Stimulated activated CD4-positive, alpha-beta T cell treated with anti-CD3 and anti-CD28 coated beads, Interleukin-4, amount 100 ng/mL, for 48 hours (primary cell): ENCODE measurements around the gene UBA6.
A peak's percentile ranks its signal among the peaks of the same experiment; 100 is the strongest.
"Not testable (repeated sequence)": the region's sequence is repeated elsewhere in the genome, so short reads cannot be mapped to it uniquely, and the experiment has no call there.

ENCODE experiments used
- DNase-seq, 2 donors: peaks; one replicate each; pipeline ENCODE4 v3.0.0-alpha.2; 2020; ENCODE audit warnings: low read depth in 2 of 2

Gene UBA6

GRCh38 chr4:67700738-67701516 lies at the start of gene UBA6:
TSS of gene UBA6 (minus strand) at chr4:67701155. CDS start at chr4:67701119, 36 bp downstream.
- peak; percentile 91 to 95 for DNase-seq

- DNase-seq: no peak
These were observed 49.7 kb upstream of the UBA6 start for GRCh38 chr4:67750691-67751090.

- no peak for DNase-seq
These were observed 48.3 kb upstream of the UBA6 start for GRCh38 chr4:67749286-67749685.

DNA sequence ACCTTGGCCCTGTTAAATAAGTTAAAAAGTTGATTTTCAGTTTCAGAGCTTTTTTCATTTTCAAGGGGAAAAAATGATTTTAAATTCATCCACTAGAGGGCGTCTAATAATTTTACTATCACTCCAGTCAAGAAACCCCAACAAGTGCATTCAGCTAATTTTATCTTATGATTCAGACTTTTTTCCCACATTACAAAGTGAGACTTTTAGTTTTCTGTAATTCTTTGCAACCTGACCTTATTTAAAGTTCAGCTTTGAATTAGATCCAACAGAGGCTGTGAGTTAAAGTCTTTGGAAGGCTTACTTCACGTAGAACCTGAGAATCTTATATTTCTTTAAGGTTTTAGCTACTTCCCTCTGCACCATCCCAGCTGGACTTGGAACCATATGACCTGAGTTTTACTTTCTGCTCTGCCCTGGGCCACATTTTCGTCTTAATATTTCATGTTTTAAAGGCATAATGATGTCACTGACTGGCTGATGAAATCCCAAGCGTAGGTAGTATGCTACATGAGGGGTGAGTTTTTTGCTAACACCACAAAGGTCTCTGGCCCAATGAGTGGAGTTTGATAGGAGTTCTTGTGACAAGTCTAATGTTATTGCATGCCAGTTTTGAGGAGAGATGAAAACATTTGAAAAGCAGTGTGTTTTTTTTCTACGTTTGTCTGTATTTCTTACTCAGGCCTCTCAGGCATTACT lies 46.0 kb upstream of the UBA6 start:
- no peak for DNase-seq

GRCh38 chr4:67744561-67745283 lies 43.8 kb upstream of the UBA6 start:
- DNase-seq: no peak

GRCh38 chr4:67743194-67743593 lies 42.2 kb upstream of the UBA6 start:
- no peak for DNase-seq

DNA sequence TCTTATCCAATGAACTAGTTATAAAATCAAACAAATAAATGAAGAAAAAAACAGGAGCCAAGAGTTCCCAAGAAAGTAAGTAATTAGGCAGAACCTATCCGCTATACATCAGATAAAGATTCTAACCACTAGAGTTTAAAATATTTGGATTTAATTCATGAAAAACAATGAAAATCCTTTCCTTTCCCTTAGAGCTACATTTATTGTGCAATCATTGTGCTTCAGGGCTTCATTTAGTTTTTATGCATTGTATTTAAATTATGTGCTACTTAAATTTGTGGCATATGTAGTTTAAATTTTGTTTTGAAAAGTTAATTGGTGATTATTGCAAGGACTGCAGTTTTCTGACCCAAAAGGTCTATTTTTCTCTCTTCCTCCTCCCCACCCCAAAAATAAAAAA lies 35.3 kb upstream of the UBA6 start:
- no peak for DNase-seq

DNA sequence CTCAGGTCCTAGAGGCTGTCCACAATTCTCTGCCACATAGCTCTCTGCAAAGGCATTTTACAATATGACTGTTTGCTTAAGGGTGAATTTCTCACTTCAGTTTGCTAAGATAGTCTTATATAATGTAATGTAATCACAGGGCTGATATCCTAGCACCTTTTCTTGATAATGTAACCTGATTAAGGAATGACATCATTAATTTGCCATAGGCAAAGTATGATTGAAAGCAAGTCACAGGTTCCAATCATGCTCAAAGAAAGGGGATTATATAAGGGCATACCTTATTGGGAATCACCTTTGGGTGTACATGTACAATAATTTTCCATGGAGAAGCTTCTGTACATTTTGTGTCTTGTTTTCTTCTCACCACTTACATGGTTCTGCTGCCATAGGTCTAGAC lies 34.4 kb upstream of the UBA6 start:
- no peak for DNase-seq

GRCh38 chr4:67730511-67730910 lies 29.6 kb upstream of the UBA6 start:
- DNase-seq: not testable (repeated sequence)

DNA sequence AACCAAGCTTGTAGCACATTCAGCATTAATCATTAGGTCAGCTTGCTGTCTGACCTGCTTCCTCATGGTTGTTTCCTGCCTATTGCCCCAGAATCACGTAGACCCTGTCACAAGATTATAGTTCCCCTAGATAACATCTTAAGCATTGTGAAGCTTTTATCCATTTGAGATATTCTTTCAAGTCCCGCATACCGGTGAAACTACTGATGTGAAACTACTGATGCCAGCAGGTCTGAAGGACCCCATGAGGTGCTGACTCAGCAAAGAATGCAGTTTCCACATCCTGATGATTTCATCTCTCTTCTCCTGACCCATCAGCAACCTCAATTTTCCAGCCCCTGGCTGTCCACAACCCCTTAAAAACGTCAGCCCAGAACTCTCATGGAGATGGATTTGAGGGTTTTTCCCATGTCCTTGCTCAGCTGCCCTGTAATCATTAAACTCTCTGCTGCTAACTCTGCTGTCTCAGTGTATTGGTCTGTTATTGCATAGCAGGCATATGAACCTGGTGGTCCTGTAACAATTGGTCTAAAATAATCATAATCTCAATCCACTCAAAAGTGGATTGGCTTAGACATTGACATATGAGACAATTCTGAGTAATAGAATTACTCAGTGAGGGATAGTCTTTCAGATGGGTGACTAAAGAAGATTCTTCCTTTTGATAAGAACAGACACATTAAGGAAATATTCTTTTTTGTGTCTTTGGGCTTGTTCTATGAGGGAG lies 26.3 kb upstream of the UBA6 start:
- DNase-seq: no peak

- no peak for DNase-seq
These were observed 25.0 kb upstream of the UBA6 start for GRCh38 chr4:67725981-67726380.

GRCh38 chr4:67725132-67725531 lies 24.2 kb upstream of the UBA6 start:
- no peak for DNase-seq

DNA sequence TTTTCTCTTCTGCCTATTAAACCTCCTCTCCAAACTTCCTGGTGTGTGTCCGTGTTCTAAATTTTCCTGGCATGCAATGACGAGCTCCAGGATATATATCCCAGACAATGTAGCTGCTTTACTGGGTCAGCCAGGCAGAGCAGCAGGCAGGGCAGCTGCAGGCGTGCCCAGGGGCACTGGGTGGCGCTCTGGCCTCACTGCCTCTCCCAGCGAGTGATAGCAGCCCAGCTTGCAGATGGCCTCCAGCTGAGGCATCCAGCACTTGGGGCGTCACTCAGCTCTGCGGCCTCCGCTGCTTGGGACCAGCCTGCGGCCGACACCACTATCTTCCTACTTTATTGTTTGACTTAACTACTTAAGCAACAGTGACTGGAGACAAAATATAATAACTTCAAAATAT lies 23.0 kb upstream of the UBA6 start:
- DNase-seq: no peak

GRCh38 chr4:67723341-67723740 lies 22.4 kb upstream of the UBA6 start:
- no peak for DNase-seq

- DNase-seq: no peak
These were observed 21.0 kb upstream of the UBA6 start for GRCh38 chr4:67721770-67722597.

GRCh38 chr4:67721315-67721769 lies 20.4 kb upstream of the UBA6 start:
- DNase-seq: no peak

GRCh38 chr4:67719953-67720617 lies 19.1 kb upstream of the UBA6 start:
- DNase-seq: no peak

DNA sequence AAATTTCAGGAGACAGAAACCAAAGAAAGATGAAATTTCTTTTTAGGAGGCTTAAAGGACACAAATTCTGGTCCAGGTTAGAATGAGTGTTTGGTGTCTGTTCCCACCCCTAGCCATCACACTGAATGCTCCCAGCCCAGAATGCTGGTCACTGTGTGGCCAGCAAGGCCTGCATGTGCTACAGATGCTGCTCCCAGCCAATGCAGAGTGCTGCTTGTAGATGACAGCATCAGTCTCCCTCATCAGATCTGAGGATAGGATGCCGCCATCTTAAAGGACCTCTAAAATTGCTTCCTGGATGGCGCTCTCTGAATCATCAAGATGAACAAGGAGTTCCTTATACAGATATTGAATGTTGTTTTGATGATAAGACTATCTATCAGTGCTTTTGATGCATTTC lies 17.9 kb upstream of the UBA6 start:
- DNase-seq: no peak

- no peak for DNase-seq
These were observed 16.6 kb upstream of the UBA6 start for GRCh38 chr4:67717586-67717985.

DNA sequence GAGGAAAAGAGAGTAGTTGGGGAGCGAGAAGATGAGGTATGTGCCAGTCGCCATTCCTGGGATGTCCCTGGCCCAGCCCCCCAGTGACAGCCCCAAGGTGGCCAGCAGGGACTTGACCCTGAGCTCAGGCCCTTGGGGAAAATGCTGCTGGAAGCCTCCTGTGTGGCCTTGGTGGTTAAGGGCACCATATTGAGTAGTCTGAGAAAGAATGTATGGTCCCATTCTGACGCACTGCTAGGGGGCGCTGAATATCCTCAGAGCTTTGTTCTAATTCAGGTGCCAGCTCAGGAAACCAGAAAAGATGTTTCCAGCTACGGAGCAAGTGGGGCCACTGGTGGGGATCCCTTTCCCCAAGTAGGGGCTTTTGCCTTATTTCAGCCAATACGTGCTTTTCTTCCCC lies 14.0 kb upstream of the UBA6 start:
- no peak for DNase-seq

DNA sequence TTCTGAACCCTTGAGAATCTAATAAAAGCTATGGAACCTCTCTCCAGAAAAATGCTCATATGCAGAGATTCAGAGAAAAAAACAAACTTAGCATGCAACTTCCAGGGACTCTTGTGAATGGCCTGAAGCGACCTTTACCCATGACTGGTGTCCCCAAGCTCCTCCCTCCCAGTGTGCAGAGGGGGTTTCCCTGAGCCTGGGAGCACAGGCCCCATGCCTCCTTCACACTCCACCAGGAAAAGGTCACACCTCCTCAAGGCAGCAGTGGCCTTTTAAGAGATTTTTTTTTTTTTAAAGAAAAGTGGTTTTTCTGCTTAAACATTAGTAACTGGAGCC lies 13.3 kb upstream of the UBA6 start:
- peak; percentile 22 to 26 for DNase-seq
